NCI-H1694 (cell line): ENCODE measurements around the gene NFIA.

ENCODE experiments used
- DNase-seq: peaks from one replicate; lab custom pipeline; 2025; lab: John Stamatoyannopoulos, UW

Gene NFIA

DNA sequence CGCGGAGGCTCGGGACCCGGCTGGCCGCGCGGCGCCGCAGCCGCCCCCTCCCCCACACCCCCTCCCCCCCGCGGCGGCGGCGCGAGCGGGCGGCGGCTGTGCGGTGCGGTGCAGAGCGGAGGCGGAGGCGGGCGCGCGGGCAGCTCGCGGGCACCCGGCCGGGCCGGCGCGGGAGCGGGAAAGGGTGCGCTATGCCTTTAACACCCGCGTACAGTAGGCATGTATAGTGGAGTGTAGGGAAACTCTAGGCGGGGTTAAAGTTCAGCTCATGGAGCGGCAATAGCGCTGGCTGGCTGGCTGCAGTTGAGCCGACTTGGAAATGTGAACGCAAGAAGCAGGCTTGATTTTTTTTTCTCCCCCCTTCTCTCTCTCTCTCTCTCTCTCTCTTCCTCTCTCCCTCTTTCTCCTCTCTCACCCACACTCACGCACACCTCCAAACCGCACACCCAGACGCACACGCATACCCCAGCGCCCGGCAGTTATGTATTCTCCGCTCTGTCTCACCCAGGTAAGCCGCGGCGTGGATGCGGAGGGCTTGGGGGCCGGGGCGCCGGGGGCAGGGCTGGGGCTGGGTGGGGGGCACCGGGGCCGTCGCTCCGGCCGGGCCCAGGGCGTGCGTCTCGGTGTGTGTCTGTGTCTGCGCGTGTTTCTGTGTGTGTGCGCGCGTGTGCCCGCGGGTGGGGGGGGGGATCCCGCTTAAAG is at the start of gene NFIA:
Gene NFIA, plus strand, starts transcription at position 251 of the 702 bp plus-strand sequence.
- peak; percentile 47 for DNase-seq

DNA sequence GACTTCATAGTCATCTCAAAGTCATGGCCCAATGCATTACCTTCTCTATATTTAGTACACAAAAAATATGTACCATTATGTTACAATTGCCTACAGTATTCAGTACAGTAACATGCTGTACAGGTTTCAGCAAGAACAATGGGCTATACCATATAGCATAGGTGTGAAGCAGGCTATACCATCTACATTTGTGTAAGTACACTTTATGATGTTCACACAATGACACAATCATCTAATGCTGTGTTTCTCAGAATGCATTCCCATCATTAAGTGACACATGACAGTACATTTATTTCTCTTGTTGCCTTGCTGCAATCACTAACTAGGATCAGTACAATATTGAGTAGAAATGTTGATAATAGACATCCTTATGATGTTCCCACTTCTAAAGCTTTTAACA is 46.5 kb upstream of the NFIA start:
- no peak for DNase-seq

DNA sequence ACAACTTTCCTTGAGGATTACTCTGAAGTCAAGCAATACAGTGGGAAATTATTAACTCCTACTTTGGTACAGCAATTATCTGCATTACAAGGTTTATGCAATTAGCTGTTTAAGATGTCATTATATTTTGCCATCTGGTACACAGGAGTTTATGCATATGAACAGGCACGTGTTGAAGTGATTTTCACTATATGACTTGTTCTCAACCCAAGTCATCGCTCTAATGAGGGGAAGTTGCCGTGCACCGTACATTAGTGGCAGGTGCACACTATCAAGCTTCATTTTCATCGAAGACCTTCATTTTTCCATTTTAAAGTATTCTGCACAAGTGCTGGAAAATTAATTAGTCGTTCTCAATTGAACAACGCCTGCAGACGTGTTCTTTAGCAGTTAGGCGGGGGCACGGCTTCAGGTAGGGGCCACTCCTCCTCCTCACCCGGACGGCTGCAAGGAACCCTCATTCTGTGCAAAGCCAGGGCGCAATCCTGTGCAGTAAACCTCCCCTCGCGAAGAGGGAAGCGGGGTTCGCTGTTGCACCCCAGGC is 39.8 kb upstream of the NFIA start:
- peak; percentile 61 for DNase-seq

DNA sequence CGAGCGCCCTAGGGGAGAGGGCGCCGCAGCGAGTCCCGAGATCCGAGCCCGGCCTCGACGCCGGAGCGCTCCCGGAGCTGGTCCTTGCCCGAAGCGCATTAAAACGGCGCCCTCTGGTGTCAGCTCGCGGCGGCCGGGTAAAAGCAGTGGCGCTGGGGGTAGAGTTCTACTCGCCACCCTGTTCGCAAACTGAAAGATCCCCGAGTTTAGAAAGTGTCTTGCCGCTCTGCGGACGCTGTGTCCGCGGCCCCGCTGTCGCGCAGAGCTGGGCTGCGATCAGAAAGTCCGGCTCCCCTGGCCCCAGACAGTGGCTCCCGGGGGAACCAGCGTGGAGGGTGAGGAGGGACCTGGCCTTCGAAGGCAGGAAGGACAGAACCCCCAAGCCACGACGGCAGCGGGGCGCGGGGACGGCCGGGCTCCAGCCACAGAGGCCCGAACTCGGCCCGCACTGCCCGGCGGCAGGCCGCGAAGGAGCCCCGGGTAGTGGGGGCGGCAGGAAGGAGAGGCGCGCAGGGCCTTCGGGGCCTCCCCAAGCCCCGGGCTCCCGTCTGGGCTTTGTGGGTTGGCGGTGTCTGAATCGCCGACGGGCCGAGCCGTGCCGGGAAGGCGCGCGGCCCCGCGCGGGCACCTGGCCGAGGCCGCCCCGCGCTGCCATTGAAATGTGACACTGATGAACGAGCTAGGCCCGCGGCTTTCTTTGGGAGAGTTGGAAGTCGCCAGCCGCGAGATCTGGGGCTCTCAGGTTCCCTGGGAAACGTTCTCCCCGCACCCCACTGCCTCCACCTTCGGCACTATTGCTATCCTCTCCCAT is 39.1 kb upstream of the NFIA start:
- peak; percentile 34 for DNase-seq

DNA sequence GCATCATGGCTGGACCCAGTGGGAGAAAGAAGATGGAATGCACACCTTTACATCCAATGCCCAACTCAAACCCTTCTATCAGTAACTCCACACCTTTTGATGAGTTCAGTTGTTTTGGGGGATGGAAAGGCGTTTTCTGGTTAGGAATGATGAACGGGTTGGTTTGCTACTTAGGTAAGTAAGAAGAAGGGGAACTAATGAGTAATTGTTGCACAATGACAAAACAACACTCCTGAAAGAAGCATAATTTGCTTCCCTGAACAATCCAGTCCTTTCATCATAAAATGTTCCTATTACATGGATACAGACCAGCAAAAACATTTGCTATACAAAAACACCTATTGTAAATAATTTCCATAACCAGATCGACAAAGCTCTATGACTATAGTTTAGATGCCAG is 35.9 kb upstream of the NFIA start:
- no peak for DNase-seq

DNA sequence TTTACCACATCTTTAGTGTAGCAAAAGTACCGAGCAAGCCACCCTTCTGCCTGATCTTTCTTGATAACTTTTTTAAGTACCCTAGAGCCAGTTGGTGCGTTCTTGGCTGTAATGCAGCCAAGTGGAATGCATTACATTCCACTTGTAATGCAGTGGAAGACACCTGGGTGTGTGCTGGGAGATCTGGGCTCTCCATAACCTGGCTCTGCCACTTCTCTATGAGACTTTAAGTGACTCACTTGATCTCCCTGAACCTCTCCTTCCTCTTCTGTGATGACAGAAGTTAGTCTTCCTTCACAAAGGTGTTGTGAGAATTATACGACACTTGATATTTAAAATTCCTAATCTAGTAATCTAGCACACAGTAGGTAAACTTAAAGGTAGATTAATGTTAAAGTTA is 35.3 kb upstream of the NFIA start:
- no peak for DNase-seq

DNA sequence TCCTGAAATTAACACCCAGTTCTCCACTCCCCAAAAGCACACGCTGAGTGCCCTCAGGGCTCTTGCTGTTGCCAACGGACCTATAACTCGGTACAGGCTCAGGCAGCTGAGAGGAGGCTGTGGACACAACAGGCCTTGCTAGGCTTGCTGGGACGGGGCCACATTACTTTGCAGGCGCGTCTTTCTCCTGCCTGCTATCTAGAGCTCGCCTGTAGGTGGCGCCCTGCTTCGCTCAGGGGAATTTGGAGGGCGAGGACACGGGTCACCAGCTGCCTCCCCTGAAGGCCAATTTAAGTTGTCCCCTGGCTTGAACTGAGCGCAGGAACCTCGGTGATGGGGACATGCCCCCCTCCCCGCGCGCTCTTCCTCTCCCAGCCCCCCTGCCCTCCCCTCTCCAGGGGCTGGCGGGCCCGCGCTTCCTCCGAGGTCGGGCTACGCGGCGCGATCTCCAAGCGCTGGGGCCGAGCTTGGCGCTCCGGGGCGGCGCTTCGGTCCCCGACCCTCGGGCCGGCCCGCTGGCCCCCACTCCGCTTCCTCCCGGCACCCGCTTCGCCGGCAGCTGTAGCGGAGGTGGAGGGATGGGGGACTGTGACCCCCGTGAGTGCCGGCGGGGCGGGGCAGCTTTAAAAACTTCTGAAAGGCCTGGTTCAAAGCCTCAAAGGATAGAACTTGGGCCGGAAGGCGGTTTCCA is 32.4 kb upstream of the NFIA start:
- peak; percentile 81 for DNase-seq

DNA sequence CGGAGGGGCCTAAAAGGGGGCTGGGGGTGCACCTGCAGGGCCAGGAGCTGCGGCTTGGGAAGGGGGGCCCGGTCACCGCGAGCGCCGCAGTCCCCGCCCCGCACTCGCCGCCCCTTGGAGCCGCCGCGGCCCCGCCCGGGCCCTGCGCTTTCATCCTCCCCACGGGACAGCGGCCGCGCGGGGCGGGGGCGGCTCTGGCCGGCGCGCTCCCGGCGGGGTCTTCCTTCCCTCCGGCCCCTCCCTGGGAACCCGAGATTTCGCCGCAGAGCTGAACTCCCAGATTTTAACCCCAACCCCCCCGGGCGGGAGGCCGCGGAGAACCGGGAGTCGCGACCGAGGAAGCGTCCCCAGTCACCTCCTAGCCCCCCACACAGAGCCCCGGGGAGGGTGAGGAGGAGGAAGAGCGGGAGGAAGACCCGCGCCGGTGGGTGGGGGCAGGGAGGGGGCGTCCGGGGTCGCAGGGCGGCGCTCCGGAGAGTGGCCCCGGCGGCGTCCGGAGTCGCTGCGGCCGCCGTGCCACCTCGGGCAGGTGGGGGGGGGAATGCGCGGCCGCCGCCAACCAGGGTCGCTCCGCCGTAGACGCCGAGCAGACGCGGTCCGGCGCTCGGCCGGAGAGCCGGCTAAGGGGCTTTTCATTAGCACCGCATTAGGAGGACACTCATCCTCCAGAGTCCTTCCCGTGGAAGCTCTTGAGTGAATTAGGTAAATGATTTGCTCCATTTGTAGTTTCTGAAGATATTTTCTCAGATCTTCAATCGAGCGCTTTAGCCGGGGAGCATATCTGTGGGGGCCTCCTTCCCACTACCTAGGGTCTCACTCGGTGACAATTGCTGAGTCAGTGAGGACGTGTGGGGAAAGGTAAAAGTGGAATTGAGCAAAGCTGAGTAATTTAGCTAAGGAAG is 31.6 kb upstream of the NFIA start:
- DNase-seq, result no peak

DNA sequence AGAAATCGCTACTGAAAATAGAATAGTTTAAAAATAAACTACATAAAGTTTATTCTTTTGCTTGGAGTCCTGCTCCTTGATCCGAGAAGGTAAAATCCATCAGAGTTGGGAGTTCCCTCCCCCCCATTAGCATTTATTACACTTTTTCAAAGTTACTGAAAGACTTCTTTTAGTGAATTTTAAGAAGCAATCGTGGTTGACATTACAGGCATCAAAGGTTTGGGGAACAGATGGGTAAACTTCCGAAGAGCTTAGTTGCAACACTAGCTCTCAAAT is 31.0 kb upstream of the NFIA start:
- DNase-seq, result no peak

DNA sequence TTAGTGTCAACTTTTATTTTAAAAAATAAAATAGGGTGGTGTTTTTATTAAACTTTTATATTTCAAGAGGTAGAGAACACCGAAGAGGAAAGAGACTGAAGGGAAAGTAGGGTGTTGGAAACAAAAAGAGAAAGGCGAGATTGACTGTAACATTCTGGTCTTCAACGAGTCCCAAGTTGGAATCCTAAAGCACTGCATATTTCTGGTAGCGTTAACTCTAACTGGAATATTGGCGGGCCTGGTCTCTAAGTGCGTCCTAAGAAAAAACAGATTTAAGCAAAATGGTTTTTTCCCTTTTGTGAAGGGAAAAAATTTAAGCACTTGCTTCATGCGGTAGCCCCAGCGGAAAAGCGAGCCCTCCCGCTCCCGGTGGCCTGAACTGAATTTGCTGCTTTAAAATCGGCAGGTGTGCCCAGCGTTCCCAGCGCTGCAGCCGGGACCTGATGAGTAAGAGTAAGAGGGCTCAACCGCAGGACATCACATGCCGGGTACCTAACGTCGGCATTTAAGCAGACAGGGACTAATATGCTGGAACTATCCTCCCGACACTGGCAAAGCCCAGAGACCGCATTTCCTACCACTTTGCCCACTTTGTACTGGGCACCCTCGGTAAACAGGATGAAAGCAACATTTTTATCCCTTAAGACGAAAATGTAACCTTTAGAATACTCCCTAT is 30.5 kb upstream of the NFIA start:
- no peak for DNase-seq

DNA sequence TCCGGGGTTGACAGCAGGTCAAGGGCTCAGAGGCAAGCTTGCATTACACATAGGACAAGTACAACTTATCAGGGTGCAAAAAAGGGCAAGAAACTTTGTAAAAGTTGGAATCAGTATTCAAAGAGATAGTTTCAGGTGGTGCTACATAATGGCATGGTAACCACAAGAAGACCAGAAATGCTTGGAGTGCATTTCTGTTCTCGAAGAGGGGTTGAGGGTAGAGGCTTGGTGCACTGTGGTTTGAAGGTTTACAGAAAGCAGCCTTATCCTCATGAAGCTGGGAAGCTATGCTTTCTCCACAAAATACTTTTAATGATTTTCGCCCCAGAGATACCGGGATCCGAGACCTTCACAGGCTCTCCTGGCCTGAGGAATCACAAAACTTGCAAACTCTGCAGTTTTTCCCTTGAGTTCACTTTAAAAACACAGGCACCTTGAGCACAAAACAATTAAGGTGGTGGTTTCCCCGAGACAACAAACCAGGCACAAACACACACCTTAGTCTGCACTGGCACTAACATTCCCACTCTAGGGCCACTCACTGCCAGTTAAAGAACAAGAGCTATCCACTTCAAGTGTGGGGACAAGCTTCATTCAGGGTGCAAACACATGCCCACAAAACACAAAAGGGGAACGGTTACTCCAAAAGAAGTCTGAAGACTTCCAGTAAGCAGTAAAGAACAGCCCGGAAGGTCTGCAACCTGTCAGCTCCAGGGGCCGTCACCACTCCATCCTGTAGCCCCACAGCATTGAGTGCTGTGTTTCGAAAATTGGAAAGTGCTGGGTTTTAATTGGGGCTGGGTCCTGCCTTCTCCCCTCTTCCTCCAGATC is 29.8 kb upstream of the NFIA start:
- DNase-seq, result no peak

DNA sequence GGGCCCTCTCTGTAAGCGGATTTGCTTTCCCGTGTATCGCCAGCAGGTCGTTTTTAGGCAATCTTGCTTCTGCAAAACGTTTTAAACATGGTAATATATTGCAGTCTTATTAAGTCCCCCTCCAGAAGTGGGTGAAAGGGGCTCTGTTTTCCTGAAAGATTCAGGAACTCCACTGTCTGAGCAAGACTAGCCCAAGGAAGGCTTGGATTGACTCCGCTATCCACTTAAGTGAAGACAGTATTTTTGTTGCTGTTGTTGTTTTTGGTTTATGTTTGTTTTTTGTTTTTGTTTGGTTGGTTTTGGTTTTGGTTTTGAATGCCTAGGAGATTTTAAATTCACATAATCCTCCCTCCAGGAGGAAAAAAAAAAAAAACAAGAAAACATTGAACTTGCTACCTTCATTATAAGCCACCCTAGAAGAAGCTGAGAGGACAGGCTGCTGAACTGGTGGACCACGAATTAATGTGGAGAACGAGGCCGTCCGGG is 29.1 kb upstream of the NFIA start:
- no peak for DNase-seq

DNA sequence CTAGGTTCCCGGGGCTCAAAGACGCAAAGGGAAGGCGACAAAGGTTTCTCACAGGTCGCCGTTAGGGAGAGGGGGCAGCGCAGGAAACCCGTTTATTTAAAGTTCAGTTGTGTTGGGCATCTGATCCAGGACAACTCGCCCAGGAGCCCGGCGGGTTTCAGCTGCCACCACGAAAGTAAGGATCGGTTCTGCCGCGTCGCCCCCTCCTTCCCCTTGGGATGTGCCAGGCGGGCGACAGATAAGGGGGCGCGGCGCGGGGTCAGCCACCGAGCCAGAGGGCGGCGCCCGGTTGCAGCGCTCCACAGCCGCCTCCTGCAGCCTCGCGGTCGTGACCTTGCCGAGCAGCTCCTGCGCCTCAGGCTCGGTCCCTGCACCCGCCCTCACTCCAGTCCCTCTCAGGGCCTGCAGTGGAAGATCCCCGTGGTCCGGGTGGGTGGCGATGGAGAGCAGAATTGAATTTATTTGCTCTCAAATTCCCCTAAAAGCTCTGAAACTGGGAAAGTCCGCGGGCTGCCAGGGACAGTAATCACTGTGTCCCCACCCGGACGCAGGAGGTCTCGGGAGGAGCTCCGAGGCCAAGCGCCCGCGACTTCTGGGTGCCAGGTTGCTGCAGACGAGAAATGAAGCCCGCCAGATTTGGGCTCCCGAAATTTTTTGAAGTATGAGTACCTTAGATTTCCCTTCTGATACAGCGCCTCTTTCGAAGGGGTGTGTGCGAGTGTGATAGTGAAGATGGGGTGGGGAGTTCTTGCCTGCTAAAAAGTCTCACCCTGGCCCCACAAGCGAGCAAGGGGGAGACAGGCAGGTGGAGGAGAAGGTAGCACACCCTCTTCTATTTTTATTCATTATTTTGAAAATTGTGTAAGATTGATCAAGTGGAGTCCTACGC is 28.4 kb upstream of the NFIA start:
- no peak for DNase-seq

DNA sequence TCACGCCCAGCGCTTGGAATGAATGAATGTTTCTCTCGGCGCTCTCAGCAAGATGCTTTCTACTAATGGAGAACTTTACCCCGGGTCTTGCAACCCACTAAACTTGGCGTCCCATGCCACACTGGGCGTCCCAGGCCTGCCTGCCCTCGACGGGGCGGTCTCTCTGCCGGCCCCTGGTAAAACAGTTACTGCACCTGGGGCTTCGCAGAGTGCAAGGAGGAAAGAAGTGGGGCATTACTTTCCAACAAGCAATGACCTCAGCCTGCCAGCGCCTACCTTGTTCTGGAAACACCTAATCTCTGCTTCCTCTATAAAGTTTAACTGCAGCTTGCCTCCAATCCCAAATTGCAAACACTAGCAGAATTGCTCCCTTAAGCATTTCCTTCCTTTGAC is 27.8 kb upstream of the NFIA start:
- no peak for DNase-seq

DNA sequence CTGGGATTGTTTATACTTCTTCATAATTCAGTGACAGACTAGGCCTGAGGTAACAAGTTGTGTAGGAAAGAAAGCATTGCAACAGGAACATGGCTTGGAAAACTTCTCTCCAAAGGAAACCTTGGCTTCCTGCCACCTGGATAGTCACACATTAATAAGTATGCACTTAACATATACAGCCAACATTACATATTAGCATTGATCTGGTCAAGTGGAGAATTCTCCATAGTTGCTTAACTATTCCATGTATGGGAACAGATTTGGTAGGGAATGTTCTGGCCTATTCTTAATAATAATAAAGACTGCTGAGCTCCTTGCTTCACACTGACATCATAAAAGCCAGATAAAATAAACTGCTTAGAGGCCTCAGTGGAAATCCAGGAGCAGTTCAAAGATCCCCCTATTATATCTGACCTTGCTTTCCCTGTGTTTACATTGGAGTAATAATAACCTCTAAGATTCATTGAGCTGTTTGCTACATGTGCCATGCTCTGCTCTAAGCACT is 27.2 kb upstream of the NFIA start:
- DNase-seq, result no peak

DNA sequence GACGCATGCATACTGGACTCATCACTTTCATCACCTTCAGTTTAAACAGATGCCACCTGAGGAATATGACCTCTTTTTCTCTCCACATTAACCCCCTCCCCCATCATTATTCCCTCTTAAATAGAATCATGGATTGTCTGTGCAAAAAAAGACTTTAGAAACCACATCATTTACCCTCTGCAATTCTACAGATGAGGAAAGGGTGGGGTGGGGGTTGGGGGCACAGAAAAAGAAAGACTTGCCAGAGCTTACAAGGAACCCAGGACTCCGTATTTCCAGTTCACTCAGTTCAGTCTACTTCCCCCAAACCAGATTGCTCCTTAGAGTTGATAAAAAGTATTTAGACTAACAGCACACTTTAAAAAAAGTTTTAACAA is 26.2 kb upstream of the NFIA start:
- no peak for DNase-seq

DNA sequence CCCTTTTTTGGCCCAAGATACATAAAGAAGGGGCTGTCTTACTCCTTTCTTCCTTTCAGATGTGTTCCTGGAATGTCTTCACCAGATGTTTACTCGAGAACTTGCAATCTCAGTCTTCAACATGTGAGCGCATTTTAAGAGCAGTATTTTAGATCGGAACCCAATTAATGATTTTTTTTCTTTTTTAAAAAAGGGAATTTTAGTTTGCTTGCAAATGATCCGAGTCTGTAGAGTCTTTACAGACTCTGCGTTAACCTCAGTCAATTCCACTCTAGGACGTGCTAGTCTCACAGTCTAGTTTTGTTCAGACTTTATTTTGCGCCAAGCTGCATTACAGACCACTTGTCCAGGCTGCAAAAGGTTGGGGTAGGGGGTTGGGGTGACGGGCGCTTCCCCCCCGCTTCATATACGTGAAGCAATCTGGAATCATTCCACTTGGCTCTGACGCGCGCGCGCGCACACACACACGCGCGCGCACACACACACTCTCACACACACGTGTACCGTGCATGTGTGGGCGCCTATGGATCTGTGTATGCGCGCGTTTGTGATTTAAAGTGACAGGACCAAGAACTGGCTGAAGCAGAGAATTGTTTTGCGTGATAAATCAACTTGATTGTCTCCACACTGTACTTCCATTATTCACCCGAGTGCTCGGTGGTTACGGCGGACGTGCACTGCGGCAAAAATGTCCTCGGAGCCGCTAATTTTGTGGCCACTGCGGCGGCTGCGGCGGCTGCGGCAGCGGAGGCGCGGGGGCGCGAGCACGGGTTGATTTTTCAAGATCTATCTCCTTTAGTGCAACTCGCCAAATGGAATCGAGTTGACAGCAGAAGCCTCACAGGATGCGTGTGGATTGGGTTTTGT is 25.6 kb upstream of the NFIA start:
- DNase-seq, result peak; percentile 47
